CD14-positive monocyte (primary cell): ENCODE data around the gene SACM1L. TPM values are rescaled to one million over a fixed set of nuclear protein-coding genes. Genes with fewer than 3 reads are reported as not detected.

ENCODE experiments used
- DNase-seq, 3 donors: peaks; one replicate each; pipeline ENCODE4 v3.0.0-alpha.2; 2011 to 2022
- H2AFZ ChIP-seq: 2 replicates; pipeline ENCODE4 v1.6.0; 2012; ENCODE audit warnings: mild to moderate bottlenecking, low read depth, low read length, inconsistent platforms; ENCODE audit not compliant: insufficient read depth, poor library complexity, severe bottlenecking
- H3K27ac ChIP-seq, 2 donors: 1 replicate in 1 of 2; 2 replicates in 1 of 2; pipeline ENCODE4 v1.5.1; 2012 to 2013; ENCODE audit warnings: low read length in 2 of 2, control low read depth in 1 of 2, inconsistent platforms in 1 of 2, low read depth in 1 of 2, mild to moderate bottlenecking in 1 of 2
- H3K27me3 ChIP-seq, 2 donors: one replicate each; pipeline versions ENCODE4 v1.6.0 to v1.6.1; 2011 to 2013; ENCODE audit warnings: low read length in 2 of 2; ENCODE audit not compliant: control insufficient read depth in 2 of 2, insufficient read depth in 2 of 2
- H3K36me3 ChIP-seq, 2 donors: replicated peaks in 1 of 2; 1 replicate in 1 of 2; 2 replicates in 1 of 2; pipeline versions ENCODE4 v1.5.1 to v1.6.1; 2012 to 2013; ENCODE audit warnings: low read length in 2 of 2, control low read depth in 1 of 2, inconsistent platforms in 1 of 2, mild to moderate bottlenecking in 1 of 2; ENCODE audit not compliant: insufficient read depth in 2 of 2, control insufficient read depth in 1 of 2
- H3K4me1 ChIP-seq, 2 donors: 1 replicate in 1 of 2; 2 replicates in 1 of 2; pipeline versions ENCODE4 v1.5.1 to v1.6.1; 2012 to 2013; ENCODE audit warnings: low read length in 2 of 2, control low read depth in 1 of 2, inconsistent platforms in 1 of 2, mild to moderate bottlenecking in 1 of 2, moderate library complexity in 1 of 2; ENCODE audit not compliant: insufficient read depth in 2 of 2, control insufficient read depth in 1 of 2
- H3K4me2 ChIP-seq: replicated peaks from 2 replicates; pipeline ENCODE3; 2012; ENCODE audit warnings: low read length, moderate library complexity, mild to moderate bottlenecking; ENCODE audit not compliant: poor library complexity, severe bottlenecking; ENCODE audit errors: extremely low read depth
- H3K4me3 ChIP-seq, 3 experiments: fragments of 200-600 bp in 1 of 3; sonication (generic) in 1 of 3; replicated peaks in 1 of 3; 1 replicate in 2 of 3; 2 replicates in 1 of 3; pipeline ENCODE4 v1.5.1; 2011 to 2013; ENCODE audit warnings: low read length in 3 of 3, mild to moderate bottlenecking in 3 of 3, control low read depth in 2 of 3, low read depth in 2 of 3, inconsistent platforms in 1 of 3, moderate library complexity in 1 of 3
- H3K79me2 ChIP-seq: 2 replicates; pipeline ENCODE4 v1.6.0; 2012; ENCODE audit warnings: mild to moderate bottlenecking, control low read depth, inconsistent platforms, low read length, moderate library complexity; ENCODE audit not compliant: insufficient read depth
- H3K9ac ChIP-seq: 2 replicates; pipeline ENCODE4 v1.6.0; 2017; ENCODE audit warnings: low read length, mild to moderate bottlenecking; ENCODE audit not compliant: insufficient read depth, poor library complexity, severe bottlenecking
- H3K9me3 ChIP-seq, 2 donors: replicated peaks in 1 of 2; 1 replicate in 1 of 2; 2 replicates in 1 of 2; pipeline versions ENCODE4 v1.5.1 to v1.6.1; 2012 to 2013; ENCODE audit warnings: low read length in 2 of 2, control low read depth in 1 of 2; ENCODE audit not compliant: control insufficient read depth in 1 of 2, insufficient read depth in 1 of 2
- H4K20me1 ChIP-seq: 2 replicates; pipeline ENCODE4 v1.6.0; 2012; ENCODE audit warnings: mild to moderate bottlenecking, low read length, control low read depth, moderate library complexity; ENCODE audit not compliant: insufficient read depth
- H3K27ac Mint-ChIP-seq, 7 donors: one replicate each; pipeline ENCODE4 v1.8.0; 2020; ENCODE audit warnings: mild to moderate bottlenecking in 7 of 7, mixed read lengths in 7 of 7, moderate library complexity in 6 of 7, inconsistent platforms in 2 of 7
- H3K27me3 Mint-ChIP-seq, 3 donors: one replicate each; pipeline ENCODE4 v1.8.0; 2021 to 2022; ENCODE audit warnings: low read depth in 3 of 3, mild to moderate bottlenecking in 3 of 3, mixed read lengths in 3 of 3, moderate library complexity in 3 of 3, inconsistent platforms in 1 of 3
- H3K36me3 Mint-ChIP-seq, 2 donors: one replicate each; pipeline ENCODE4 v1.8.0; 2020; ENCODE audit warnings: mixed read lengths in 2 of 2, inconsistent platforms in 1 of 2, mild to moderate bottlenecking in 1 of 2
- H3K4me1 Mint-ChIP-seq: one replicate; pipeline ENCODE4 v1.8.0; 2020; ENCODE audit warnings: mild to moderate bottlenecking, mixed read lengths
- H3K4me3 Mint-ChIP-seq, 2 donors: one replicate each; pipeline ENCODE4 v1.8.0; 2020; ENCODE audit warnings: mild to moderate bottlenecking in 2 of 2, mixed read lengths in 2 of 2, moderate library complexity in 1 of 2
- H3K9me3 Mint-ChIP-seq, 7 donors: one replicate each; pipeline ENCODE4 v1.8.0; 2020 to 2022; ENCODE audit warnings: mixed read lengths in 7 of 7, mild to moderate bottlenecking in 6 of 7, moderate library complexity in 6 of 7, inconsistent platforms in 2 of 7
- WGBS: methylation state at CpG from one replicate; pipeline ENCODE4 v1.1.5; 2013; ENCODE audit warnings: missing lambda C conversion rate; ENCODE audit not compliant: insufficient coverage; 5-methylcytosine and 5-hydroxymethylcytosine counted together
- intact Hi-C, 2 donors: fragments of 100-400 bp; cut with micrococcal nuclease; formaldehyde crosslinking; loops; one replicate each; pipeline versions ENCODE4 v1.15.0 to v1.15.1; 2023
- polyA plus RNA-seq, 3 donors: library from polyadenylated mRNA; depleted of rRNA in 1 of 3; unstranded in 2 of 3; stranded (reverse) in 1 of 3; fragments of 300-500 nt in 2 of 3; fragments of >200 nt in 1 of 3; fragmentation: Illumina TruSeq in 2 of 3; gene quantifications; 1 replicate in 2 of 3; 2 replicates in 1 of 3; pipeline ENCODE4 v1.2.3, GENCODE V29; 2012 to 2021
- TF ChIP-seq, protein P1 (sequence below): fragments of 200-600 bp; IDR thresholded peaks from one replicate; pipeline ENCODE4 v1.8.0; 2022; ENCODE audit warnings: antibody characterized with exemption, mild to moderate bottlenecking

The SACM1L gene
- polyA plus RNA-seq, 3 donors, result 14.6 to 25.7 (median 21.5) TPM

DNA sequence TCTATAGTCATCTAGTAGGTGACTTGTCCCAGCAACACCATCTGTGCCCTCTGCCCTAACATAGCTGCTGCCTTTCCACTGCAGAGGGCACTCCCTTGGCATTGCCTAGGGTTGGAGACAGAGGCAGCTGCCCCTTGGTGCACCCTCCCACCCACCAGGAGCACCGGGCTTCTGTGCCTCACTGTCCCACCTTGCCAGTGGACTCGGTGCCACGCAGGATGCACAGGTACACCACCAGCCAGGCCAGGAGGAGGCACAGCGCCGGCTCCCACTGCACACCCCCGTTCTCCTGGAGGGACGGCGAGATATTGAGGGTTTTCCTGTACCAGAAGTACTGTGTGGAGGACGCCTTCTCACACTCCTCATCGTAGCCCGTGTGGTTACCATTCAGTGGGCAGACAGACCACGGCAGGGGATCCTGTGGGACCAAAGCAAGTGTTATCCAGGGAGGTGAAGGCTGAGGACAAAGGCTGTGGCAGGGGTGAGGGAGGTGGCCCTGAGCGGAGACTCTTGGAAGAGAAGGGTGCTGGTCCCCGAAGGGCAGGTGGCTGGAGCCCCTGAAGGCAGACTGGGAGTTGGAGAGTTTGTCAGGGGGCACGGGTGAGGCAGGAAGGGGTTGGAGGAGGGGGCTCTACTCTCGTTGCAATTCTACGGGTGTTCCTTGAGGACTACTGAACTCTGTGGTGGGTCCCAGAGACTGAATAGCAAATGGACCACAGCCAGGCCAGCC is 86.5 kb downstream of the SACM1L start:
- H3K4me2 ChIP-seq, result no peak overlapping the region
- H3K9ac ChIP-seq, result no peak overlapping the region
- H2AFZ ChIP-seq, result no peak overlapping the region
- Mint-ChIP-seq H3K27me3 (peaks cover 6 to 9% (median 7%) of the 10 kb centered on the region in 3 donors), H3K36me3 (no peaks in the 10 kb centered on the region), H3K4me1 (no peaks in the 10 kb centered on the region), H3K27ac (no peak overlapping the region), H3K9me3 (peaks cover 0 to 1% (median 0%) of the 10 kb centered on the region in 7 donors), H3K4me3 (no peak overlapping the region)
- H3K36me3 ChIP-seq, result no peaks in the 10 kb centered on the region
- intact Hi-C loops, result no loop called here
- no peaks in the 10 kb centered on the region for H3K4me1 ChIP-seq
- H3K79me2 ChIP-seq, result no peaks in the 10 kb centered on the region
- no peaks in the 10 kb centered on the region for H3K9me3 ChIP-seq
- DNase-seq, result no peak
- H3K27me3 ChIP-seq, result no peaks in the 10 kb centered on the region
- H3K27ac ChIP-seq, result no peak overlapping the region
- TF ChIP-seq, protein P1, sequence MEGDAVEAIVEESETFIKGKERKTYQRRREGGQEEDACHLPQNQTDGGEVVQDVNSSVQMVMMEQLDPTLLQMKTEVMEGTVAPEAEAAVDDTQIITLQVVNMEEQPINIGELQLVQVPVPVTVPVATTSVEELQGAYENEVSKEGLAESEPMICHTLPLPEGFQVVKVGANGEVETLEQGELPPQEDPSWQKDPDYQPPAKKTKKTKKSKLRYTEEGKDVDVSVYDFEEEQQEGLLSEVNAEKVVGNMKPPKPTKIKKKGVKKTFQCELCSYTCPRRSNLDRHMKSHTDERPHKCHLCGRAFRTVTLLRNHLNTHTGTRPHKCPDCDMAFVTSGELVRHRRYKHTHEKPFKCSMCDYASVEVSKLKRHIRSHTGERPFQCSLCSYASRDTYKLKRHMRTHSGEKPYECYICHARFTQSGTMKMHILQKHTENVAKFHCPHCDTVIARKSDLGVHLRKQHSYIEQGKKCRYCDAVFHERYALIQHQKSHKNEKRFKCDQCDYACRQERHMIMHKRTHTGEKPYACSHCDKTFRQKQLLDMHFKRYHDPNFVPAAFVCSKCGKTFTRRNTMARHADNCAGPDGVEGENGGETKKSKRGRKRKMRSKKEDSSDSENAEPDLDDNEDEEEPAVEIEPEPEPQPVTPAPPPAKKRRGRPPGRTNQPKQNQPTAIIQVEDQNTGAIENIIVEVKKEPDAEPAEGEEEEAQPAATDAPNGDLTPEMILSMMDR, result no peak
- no peak overlapping the region for H3K4me3 ChIP-seq
- H4K20me1 ChIP-seq, result no peaks in the 10 kb centered on the region
- 94% methylated on average over 17 of the region's 17 CpGs for WGBS

- no peak overlapping the region for H3K4me2 ChIP-seq
- H2AFZ ChIP-seq, result no peak overlapping the region
- H3K4me3 ChIP-seq, result no peak overlapping the region
- intact Hi-C loops, result no loop called here
- H3K36me3 Mint-ChIP-seq, result no peaks in the 10 kb centered on the region
- no peaks in the 10 kb centered on the region for H3K79me2 ChIP-seq
- H3K9me3 Mint-ChIP-seq, result peaks cover 0 to 1% (median 0%) of the 10 kb centered on the region in 7 donors
- no peak overlapping the region for H3K27ac ChIP-seq
- H4K20me1 ChIP-seq, result no peaks in the 10 kb centered on the region
- no peaks in the 10 kb centered on the region for H3K4me1 ChIP-seq
- no peak overlapping the region for H3K9ac ChIP-seq
- no peaks in the 10 kb centered on the region for H3K27me3 ChIP-seq
- H3K36me3 ChIP-seq, result no peaks in the 10 kb centered on the region
- TF ChIP-seq, protein P1, result no peak
- H3K27ac Mint-ChIP-seq, result no peak overlapping the region
- DNase-seq, result no peak
- no peak overlapping the region for H3K4me3 Mint-ChIP-seq
- no peaks in the 10 kb centered on the region for H3K4me1 Mint-ChIP-seq
- no peaks in the 10 kb centered on the region for H3K9me3 ChIP-seq
- 80% methylated on average over 1 of the region's 3 CpGs for WGBS
- H3K27me3 Mint-ChIP-seq, result peaks cover 6 to 9% (median 6%) of the 10 kb centered on the region in 3 donors
Measured at GRCh38 chr3:45776301-45776595, 87.1 kb downstream of the SACM1L start.
